Measurements from ENCODE around the gene MAPKAP1. TPM values are rescaled to one million over a fixed set of nuclear protein-coding genes. Genes with fewer than 3 reads are reported as not detected.
A peak's percentile ranks its signal among the peaks of the same experiment; 100 is the strongest.
"Not testable (repeated sequence)": the region's sequence is repeated elsewhere in the genome, so short reads cannot be mapped to it uniquely, and the experiment has no call there.

Gene MAPKAP1
- total RNA-seq, 1 donor from 2014 or later, result 122 TPM

GRCh38 chr9:125591245-125591644, 115.8 kb downstream of the MAPKAP1 start:
- DNase-seq, result no peak
- intact Hi-C loops (cut with DNase I), result no loop called here
- ATAC-seq (ENCODE audit: poor library complexity), result no peak

GRCh38 chr9:125589287-125589686, 117.7 kb downstream of the MAPKAP1 start:
- intact Hi-C loops (cut with DNase I), result no loop called here
- DNase-seq (no peak), ATAC-seq (ENCODE audit: poor library complexity) (no peak)

GRCh38 chr9:125587819-125588460, 119.1 kb downstream of the MAPKAP1 start:
- intact Hi-C loops (cut with DNase I), result no loop called here
- DNase-seq (no peak), ATAC-seq (ENCODE audit: poor library complexity) (no peak)

GRCh38 chr9:125586172-125586511, 120.9 kb downstream of the MAPKAP1 start:
- no peak for ATAC-seq (ENCODE audit: poor library complexity)
- intact Hi-C loops (cut with DNase I), result no loop called here
- DNase-seq, result no peak

GRCh38 chr9:125585503-125586171, 121.4 kb downstream of the MAPKAP1 start:
- DNase-seq (no peak), ATAC-seq (ENCODE audit: poor library complexity) (no peak)
- intact Hi-C loops (cut with DNase I), result no loop called here

GRCh38 chr9:125580701-125581286, 126.2 kb downstream of the MAPKAP1 start:
- no peak for ATAC-seq (ENCODE audit: poor library complexity)
- intact Hi-C loops (cut with DNase I), result no loop called here
- no peak for DNase-seq

GRCh38 chr9:125579030-125579932, 127.7 kb downstream of the MAPKAP1 start:
- DNase-seq (no peak), ATAC-seq (ENCODE audit: poor library complexity) (peak; percentile 45)
- intact Hi-C loops (cut with DNase I), result no loop called here

GRCh38 chr9:125574126-125574877, 132.7 kb downstream of the MAPKAP1 start:
- intact Hi-C loops (cut with DNase I), result no loop called here
- ATAC-seq (ENCODE audit: poor library complexity) (no peak), DNase-seq (no peak)

GRCh38 chr9:125572461-125572860, 134.5 kb downstream of the MAPKAP1 start:
- ATAC-seq (ENCODE audit: poor library complexity); DNase-seq; intact Hi-C loops (cut with DNase I): not testable (repeated sequence)

GRCh38 chr9:125571824-125572223, 135.2 kb downstream of the MAPKAP1 start:
- intact Hi-C loops (cut with DNase I); ATAC-seq (ENCODE audit: poor library complexity); DNase-seq: not testable (repeated sequence)

GRCh38 chr9:125570246-125570645, 136.8 kb downstream of the MAPKAP1 start:
- no peak for ATAC-seq (ENCODE audit: poor library complexity)
- intact Hi-C loops (cut with DNase I), result no loop called here
- DNase-seq, result no peak

- DNase-seq, result no peak
- intact Hi-C loops (cut with DNase I), result no loop called here
- ATAC-seq (ENCODE audit: poor library complexity), result no peak
These were observed 138.4 kb downstream of the MAPKAP1 start for GRCh38 chr9:125568621-125569020.

GRCh38 chr9:125566051-125566450, 141.0 kb downstream of the MAPKAP1 start:
- ATAC-seq (ENCODE audit: poor library complexity); DNase-seq; intact Hi-C loops (cut with DNase I): not testable (repeated sequence)

GRCh38 chr9:125565126-125565525, 141.9 kb downstream of the MAPKAP1 start:
- ATAC-seq (ENCODE audit: poor library complexity), result no peak
- intact Hi-C loops (cut with DNase I), result no loop called here

GRCh38 chr9:125564631-125565030, 142.4 kb downstream of the MAPKAP1 start:
- no peak for DNase-seq
- intact Hi-C loops (cut with DNase I), result loop anchor here (5.0 kb wide), 1 partner anchor 68 kb away; no protein-coding TSS in a partner anchor
- no peak for ATAC-seq (ENCODE audit: poor library complexity)

More at GRCh38 chr9:125565126-125565525, 141.9 kb downstream of the MAPKAP1 start:
- no peak for DNase-seq

GRCh38 chr9:125561509-125562148, 145.4 kb downstream of the MAPKAP1 start:
- ATAC-seq (ENCODE audit: poor library complexity) (no peak), DNase-seq (no peak)
- intact Hi-C loops (cut with DNase I), result loop anchor here (5.0 kb wide), 1 partner anchor 71 kb away; no protein-coding TSS in a partner anchor

- DNase-seq, result no peak
- no peak for ATAC-seq (ENCODE audit: poor library complexity)
- intact Hi-C loops (cut with DNase I), result loop anchor here (5.0 kb wide), 1 partner anchor 72 kb away; no protein-coding TSS in a partner anchor
These were observed 147.1 kb downstream of the MAPKAP1 start for GRCh38 chr9:125559894-125560293.

- ATAC-seq (ENCODE audit: poor library complexity) (peak; percentile 38), DNase-seq (no peak)
- intact Hi-C loops (cut with DNase I), result no loop called here
These were observed 147.8 kb downstream of the MAPKAP1 start for GRCh38 chr9:125559194-125559593.
